ENCODE data around the gene XK. TPM values are rescaled to one million over a fixed set of nuclear protein-coding genes. Genes with fewer than 3 reads are reported as not detected.

Gene XK
- polyA plus RNA-seq, 1 donor, result 12.3 TPM

- no peak for DNase-seq
- H3K9me3 ChIP-seq (ENCODE audit: control insufficient read depth, low read depth, low read length), result no peaks in the 10 kb centered on the region
- no peak overlapping the region for H3K4me3 ChIP-seq (ENCODE audit: low read length)
- H3K27me3 ChIP-seq (ENCODE audit: control insufficient read depth, insufficient read depth, low read length), result no peaks in the 10 kb centered on the region
- H3K4me1 ChIP-seq (ENCODE audit: control insufficient read depth, insufficient read depth, low read length), result no peaks in the 10 kb centered on the region
- no peaks in the 10 kb centered on the region for H3K36me3 ChIP-seq (ENCODE audit: control insufficient read depth, insufficient read depth, low read length)
- WGBS (ENCODE audit: insufficient coverage, low lambda C conversion rate), result no CpG with 5 or more reads among the region's 1 CpG
- H3K27ac ChIP-seq (ENCODE audit: low read length), result no peak overlapping the region
Observed at GRCh38 chrX:37746951-37747350, 61.4 kb downstream of the XK start.

- DNase-seq, result no peak
- no peaks in the 10 kb centered on the region for H3K27me3 ChIP-seq (ENCODE audit: control insufficient read depth, insufficient read depth, low read length)
- no peaks in the 10 kb centered on the region for H3K9me3 ChIP-seq (ENCODE audit: control insufficient read depth, low read depth, low read length)
- no peak overlapping the region for H3K4me3 ChIP-seq (ENCODE audit: low read length)
- no peaks in the 10 kb centered on the region for H3K4me1 ChIP-seq (ENCODE audit: control insufficient read depth, insufficient read depth, low read length)
- H3K36me3 ChIP-seq (ENCODE audit: control insufficient read depth, insufficient read depth, low read length), result no peaks in the 10 kb centered on the region
- no CpG with 5 or more reads among the region's 2 CpGs for WGBS (ENCODE audit: insufficient coverage, low lambda C conversion rate)
- H3K27ac ChIP-seq (ENCODE audit: low read length), result no peak overlapping the region
Observed at GRCh38 chrX:37752281-37752680, 66.7 kb downstream of the XK start.

- H3K36me3 ChIP-seq (ENCODE audit: control insufficient read depth, insufficient read depth, low read length), result no peaks in the 10 kb centered on the region
- no peaks in the 10 kb centered on the region for H3K27me3 ChIP-seq (ENCODE audit: control insufficient read depth, insufficient read depth, low read length)
- H3K9me3 ChIP-seq (ENCODE audit: control insufficient read depth, low read depth, low read length), result no peaks in the 10 kb centered on the region
- no peaks in the 10 kb centered on the region for H3K4me1 ChIP-seq (ENCODE audit: control insufficient read depth, insufficient read depth, low read length)
- H3K4me3 ChIP-seq (ENCODE audit: low read length), result no peak overlapping the region
- no peak for DNase-seq
- no peak overlapping the region for H3K27ac ChIP-seq (ENCODE audit: low read length)
Observed at GRCh38 chrX:37752936-37753335, 67.3 kb downstream of the XK start.

- H3K27me3 ChIP-seq (ENCODE audit: control insufficient read depth, insufficient read depth, low read length), result no peaks in the 10 kb centered on the region
- no CpG with 5 or more reads among the region's 2 CpGs for WGBS (ENCODE audit: insufficient coverage, low lambda C conversion rate)
- no peaks in the 10 kb centered on the region for H3K9me3 ChIP-seq (ENCODE audit: control insufficient read depth, low read depth, low read length)
- no peaks in the 10 kb centered on the region for H3K36me3 ChIP-seq (ENCODE audit: control insufficient read depth, insufficient read depth, low read length)
- H3K27ac ChIP-seq (ENCODE audit: low read length), result no peak overlapping the region
- no peak for DNase-seq
- H3K4me1 ChIP-seq (ENCODE audit: control insufficient read depth, insufficient read depth, low read length), result no peaks in the 10 kb centered on the region
- H3K4me3 ChIP-seq (ENCODE audit: low read length), result no peak overlapping the region
Observed at GRCh38 chrX:37753384-37753783, 67.8 kb downstream of the XK start.

- Histone ChIP-seq H3K36me3 (ENCODE audit: control insufficient read depth, insufficient read depth, low read length) (no peaks in the 10 kb centered on the region), H3K27me3 (ENCODE audit: control insufficient read depth, insufficient read depth, low read length) (no peaks in the 10 kb centered on the region), H3K4me3 (ENCODE audit: low read length) (no peak overlapping the region), H3K4me1 (ENCODE audit: control insufficient read depth, insufficient read depth, low read length) (no peaks in the 10 kb centered on the region), H3K9me3 (ENCODE audit: control insufficient read depth, low read depth, low read length) (no peaks in the 10 kb centered on the region), H3K27ac (ENCODE audit: low read length) (no peak overlapping the region)
- DNase-seq, result no peak
- WGBS (ENCODE audit: insufficient coverage, low lambda C conversion rate), result no CpG with 5 or more reads among the region's 2 CpGs
Observed at GRCh38 chrX:37754516-37754915, 68.9 kb downstream of the XK start.

GRCh38 chrX:37755025-37755424, 69.4 kb downstream of the XK start:
- Histone ChIP-seq H3K4me3 (ENCODE audit: low read length) (no peak overlapping the region), H3K27ac (ENCODE audit: low read length) (no peak overlapping the region), H3K27me3 (ENCODE audit: control insufficient read depth, insufficient read depth, low read length) (no peaks in the 10 kb centered on the region), H3K9me3 (ENCODE audit: control insufficient read depth, low read depth, low read length) (no peaks in the 10 kb centered on the region), H3K4me1 (ENCODE audit: control insufficient read depth, insufficient read depth, low read length) (no peaks in the 10 kb centered on the region), H3K36me3 (ENCODE audit: control insufficient read depth, insufficient read depth, low read length) (no peaks in the 10 kb centered on the region)
- no peak for DNase-seq

GRCh38 chrX:37757082-37757481, 71.5 kb downstream of the XK start:
- Histone ChIP-seq H3K9me3 (ENCODE audit: control insufficient read depth, low read depth, low read length) (no peaks in the 10 kb centered on the region), H3K27me3 (ENCODE audit: control insufficient read depth, insufficient read depth, low read length) (no peaks in the 10 kb centered on the region), H3K36me3 (ENCODE audit: control insufficient read depth, insufficient read depth, low read length) (no peaks in the 10 kb centered on the region), H3K4me1 (ENCODE audit: control insufficient read depth, insufficient read depth, low read length) (no peaks in the 10 kb centered on the region), H3K27ac (ENCODE audit: low read length) (no peak overlapping the region), H3K4me3 (ENCODE audit: low read length) (no peak overlapping the region)
- no peak for DNase-seq

- no peak for DNase-seq
- no peak overlapping the region for H3K4me3 ChIP-seq (ENCODE audit: low read length)
- H3K27ac ChIP-seq (ENCODE audit: low read length), result no peak overlapping the region
- no peaks in the 10 kb centered on the region for H3K36me3 ChIP-seq (ENCODE audit: control insufficient read depth, insufficient read depth, low read length)
- H3K4me1 ChIP-seq (ENCODE audit: control insufficient read depth, insufficient read depth, low read length), result no peaks in the 10 kb centered on the region
- WGBS (ENCODE audit: insufficient coverage, low lambda C conversion rate), result no CpG with 5 or more reads among the region's 1 CpG
- H3K27me3 ChIP-seq (ENCODE audit: control insufficient read depth, insufficient read depth, low read length), result no peaks in the 10 kb centered on the region
- no peaks in the 10 kb centered on the region for H3K9me3 ChIP-seq (ENCODE audit: control insufficient read depth, low read depth, low read length)
Observed at GRCh38 chrX:37759351-37759750, 73.8 kb downstream of the XK start.

GRCh38 chrX:37759878-37760418, 74.4 kb downstream of the XK start:
- Histone ChIP-seq H3K27me3 (ENCODE audit: control insufficient read depth, insufficient read depth, low read length) (no peaks in the 10 kb centered on the region), H3K9me3 (ENCODE audit: control insufficient read depth, low read depth, low read length) (no peaks in the 10 kb centered on the region), H3K27ac (ENCODE audit: low read length) (no peak overlapping the region), H3K36me3 (ENCODE audit: control insufficient read depth, insufficient read depth, low read length) (no peaks in the 10 kb centered on the region), H3K4me1 (ENCODE audit: control insufficient read depth, insufficient read depth, low read length) (no peaks in the 10 kb centered on the region), H3K4me3 (ENCODE audit: low read length) (no peak overlapping the region)
- no peak for DNase-seq
- WGBS (ENCODE audit: insufficient coverage, low lambda C conversion rate), result no CpG with 5 or more reads among the region's 2 CpGs

- Histone ChIP-seq H3K36me3 (ENCODE audit: control insufficient read depth, insufficient read depth, low read length) (no peaks in the 10 kb centered on the region), H3K4me3 (ENCODE audit: low read length) (no peak overlapping the region), H3K27ac (ENCODE audit: low read length) (no peak overlapping the region), H3K9me3 (ENCODE audit: control insufficient read depth, low read depth, low read length) (no peaks in the 10 kb centered on the region), H3K27me3 (ENCODE audit: control insufficient read depth, insufficient read depth, low read length) (no peaks in the 10 kb centered on the region), H3K4me1 (ENCODE audit: control insufficient read depth, insufficient read depth, low read length) (no peaks in the 10 kb centered on the region)
- no peak for DNase-seq
Observed at GRCh38 chrX:37763400-37763799, 77.8 kb downstream of the XK start.

GRCh38 chrX:37765507-37765906, 79.9 kb downstream of the XK start:
- H3K27ac ChIP-seq (ENCODE audit: low read length), result no peak overlapping the region
- no peaks in the 10 kb centered on the region for H3K36me3 ChIP-seq (ENCODE audit: control insufficient read depth, insufficient read depth, low read length)
- DNase-seq, result no peak
- H3K4me3 ChIP-seq (ENCODE audit: low read length), result no peak overlapping the region
- H3K9me3 ChIP-seq (ENCODE audit: control insufficient read depth, low read depth, low read length), result no peaks in the 10 kb centered on the region
- H3K4me1 ChIP-seq (ENCODE audit: control insufficient read depth, insufficient read depth, low read length), result no peaks in the 10 kb centered on the region
- H3K27me3 ChIP-seq (ENCODE audit: control insufficient read depth, insufficient read depth, low read length), result no peaks in the 10 kb centered on the region
